CD14-positive monocyte (primary cell): ENCODE data around the gene BOD1. TPM values are rescaled to one million over a fixed set of nuclear protein-coding genes. Genes with fewer than 3 reads are reported as not detected.

Source experiments
- DNase-seq, 3 donors: peaks; one replicate each; pipeline ENCODE4 v3.0.0-alpha.2; 2011 to 2022
- H2AFZ ChIP-seq: 2 replicates; pipeline ENCODE4 v1.6.0; 2012; ENCODE audit warnings: mild to moderate bottlenecking, low read depth, low read length, inconsistent platforms; ENCODE audit not compliant: insufficient read depth, poor library complexity, severe bottlenecking
- H3K27ac ChIP-seq, 2 donors: 1 replicate in 1 of 2; 2 replicates in 1 of 2; pipeline ENCODE4 v1.5.1; 2012 to 2013; ENCODE audit warnings: low read length in 2 of 2, control low read depth in 1 of 2, inconsistent platforms in 1 of 2, low read depth in 1 of 2, mild to moderate bottlenecking in 1 of 2
- H3K27me3 ChIP-seq, 2 donors: one replicate each; pipeline versions ENCODE4 v1.6.0 to v1.6.1; 2011 to 2013; ENCODE audit warnings: low read length in 2 of 2; ENCODE audit not compliant: control insufficient read depth in 2 of 2, insufficient read depth in 2 of 2
- H3K36me3 ChIP-seq, 2 donors: replicated peaks in 1 of 2; 1 replicate in 1 of 2; 2 replicates in 1 of 2; pipeline versions ENCODE4 v1.5.1 to v1.6.1; 2012 to 2013; ENCODE audit warnings: low read length in 2 of 2, control low read depth in 1 of 2, inconsistent platforms in 1 of 2, mild to moderate bottlenecking in 1 of 2; ENCODE audit not compliant: insufficient read depth in 2 of 2, control insufficient read depth in 1 of 2
- H3K4me1 ChIP-seq, 2 donors: 1 replicate in 1 of 2; 2 replicates in 1 of 2; pipeline versions ENCODE4 v1.5.1 to v1.6.1; 2012 to 2013; ENCODE audit warnings: low read length in 2 of 2, control low read depth in 1 of 2, inconsistent platforms in 1 of 2, mild to moderate bottlenecking in 1 of 2, moderate library complexity in 1 of 2; ENCODE audit not compliant: insufficient read depth in 2 of 2, control insufficient read depth in 1 of 2
- H3K4me2 ChIP-seq: replicated peaks from 2 replicates; pipeline ENCODE3; 2012; ENCODE audit warnings: low read length, moderate library complexity, mild to moderate bottlenecking; ENCODE audit not compliant: poor library complexity, severe bottlenecking; ENCODE audit errors: extremely low read depth
- H3K4me3 ChIP-seq, 3 experiments: fragments of 200-600 bp in 1 of 3; sonication (generic) in 1 of 3; replicated peaks in 1 of 3; 1 replicate in 2 of 3; 2 replicates in 1 of 3; pipeline ENCODE4 v1.5.1; 2011 to 2013; ENCODE audit warnings: low read length in 3 of 3, mild to moderate bottlenecking in 3 of 3, control low read depth in 2 of 3, low read depth in 2 of 3, inconsistent platforms in 1 of 3, moderate library complexity in 1 of 3
- H3K79me2 ChIP-seq: 2 replicates; pipeline ENCODE4 v1.6.0; 2012; ENCODE audit warnings: mild to moderate bottlenecking, control low read depth, inconsistent platforms, low read length, moderate library complexity; ENCODE audit not compliant: insufficient read depth
- H3K9ac ChIP-seq: 2 replicates; pipeline ENCODE4 v1.6.0; 2017; ENCODE audit warnings: low read length, mild to moderate bottlenecking; ENCODE audit not compliant: insufficient read depth, poor library complexity, severe bottlenecking
- H3K9me3 ChIP-seq, 2 donors: replicated peaks in 1 of 2; 1 replicate in 1 of 2; 2 replicates in 1 of 2; pipeline versions ENCODE4 v1.5.1 to v1.6.1; 2012 to 2013; ENCODE audit warnings: low read length in 2 of 2, control low read depth in 1 of 2; ENCODE audit not compliant: control insufficient read depth in 1 of 2, insufficient read depth in 1 of 2
- H4K20me1 ChIP-seq: 2 replicates; pipeline ENCODE4 v1.6.0; 2012; ENCODE audit warnings: mild to moderate bottlenecking, low read length, control low read depth, moderate library complexity; ENCODE audit not compliant: insufficient read depth
- H3K27ac Mint-ChIP-seq, 7 donors: one replicate each; pipeline ENCODE4 v1.8.0; 2020; ENCODE audit warnings: mild to moderate bottlenecking in 7 of 7, mixed read lengths in 7 of 7, moderate library complexity in 6 of 7, inconsistent platforms in 2 of 7
- H3K27me3 Mint-ChIP-seq, 3 donors: one replicate each; pipeline ENCODE4 v1.8.0; 2021 to 2022; ENCODE audit warnings: low read depth in 3 of 3, mild to moderate bottlenecking in 3 of 3, mixed read lengths in 3 of 3, moderate library complexity in 3 of 3, inconsistent platforms in 1 of 3
- H3K36me3 Mint-ChIP-seq, 2 donors: one replicate each; pipeline ENCODE4 v1.8.0; 2020; ENCODE audit warnings: mixed read lengths in 2 of 2, inconsistent platforms in 1 of 2, mild to moderate bottlenecking in 1 of 2
- H3K4me1 Mint-ChIP-seq: one replicate; pipeline ENCODE4 v1.8.0; 2020; ENCODE audit warnings: mild to moderate bottlenecking, mixed read lengths
- H3K4me3 Mint-ChIP-seq, 2 donors: one replicate each; pipeline ENCODE4 v1.8.0; 2020; ENCODE audit warnings: mild to moderate bottlenecking in 2 of 2, mixed read lengths in 2 of 2, moderate library complexity in 1 of 2
- H3K9me3 Mint-ChIP-seq, 7 donors: one replicate each; pipeline ENCODE4 v1.8.0; 2020 to 2022; ENCODE audit warnings: mixed read lengths in 7 of 7, mild to moderate bottlenecking in 6 of 7, moderate library complexity in 6 of 7, inconsistent platforms in 2 of 7
- CTCF ChIP-seq: fragments of 200-600 bp; IDR thresholded peaks from one replicate; pipeline ENCODE4 v1.8.0; 2022; ENCODE audit warnings: antibody characterized with exemption, mild to moderate bottlenecking
- WGBS: methylation state at CpG from one replicate; pipeline ENCODE4 v1.1.5; 2013; ENCODE audit warnings: missing lambda C conversion rate; ENCODE audit not compliant: insufficient coverage; 5-methylcytosine and 5-hydroxymethylcytosine counted together
- intact Hi-C, 2 donors: fragments of 100-400 bp; cut with micrococcal nuclease; formaldehyde crosslinking; loops; one replicate each; pipeline versions ENCODE4 v1.15.0 to v1.15.1; 2023
- polyA plus RNA-seq, 3 donors: library from polyadenylated mRNA; depleted of rRNA in 1 of 3; unstranded in 2 of 3; stranded (reverse) in 1 of 3; fragments of 300-500 nt in 2 of 3; fragments of >200 nt in 1 of 3; fragmentation: Illumina TruSeq in 2 of 3; gene quantifications; 1 replicate in 2 of 3; 2 replicates in 1 of 3; pipeline ENCODE4 v1.2.3, GENCODE V29; 2012 to 2021

The BOD1 gene
- polyA plus RNA-seq, 3 donors, result 4.5 to 11.3 (median 5.8) TPM

GRCh38 chr5:173628501-173628900 lies 12.1 kb upstream of the BOD1 start:
- no peak for TF ChIP-seq CTCF
- no peak for DNase-seq
- intact Hi-C loops, result no loop called here
- Mint-ChIP-seq H3K4me1 (peaks cover 12% of the 10 kb centered on the region), H3K9me3 (no peaks in the 10 kb centered on the region), H3K27me3 (peaks cover 0 to 6% (median 2%) of the 10 kb centered on the region in 3 donors), H3K4me3 (no peak overlapping the region), H3K36me3 (no peaks in the 10 kb centered on the region), H3K27ac (peak overlapping the region in 1 of 7 donors; percentile 47)
- no peaks in the 10 kb centered on the region for H3K27me3 ChIP-seq
- no peaks in the 10 kb centered on the region for H3K79me2 ChIP-seq
- H2AFZ ChIP-seq, result no peak overlapping the region
- WGBS, result 93% methylated on average over 6 of the region's 6 CpGs
- no peak overlapping the region for H3K27ac ChIP-seq
- H4K20me1 ChIP-seq, result no peaks in the 10 kb centered on the region
- no peak overlapping the region for H3K4me3 ChIP-seq
- no peaks in the 10 kb centered on the region for H3K9me3 ChIP-seq
- no peaks in the 10 kb centered on the region for H3K36me3 ChIP-seq
- H3K4me1 ChIP-seq, result peaks cover 0 to 2% of the 10 kb centered on the region in 2 donors
- no peak overlapping the region for H3K4me2 ChIP-seq
- H3K9ac ChIP-seq, result no peak overlapping the region

DNA sequence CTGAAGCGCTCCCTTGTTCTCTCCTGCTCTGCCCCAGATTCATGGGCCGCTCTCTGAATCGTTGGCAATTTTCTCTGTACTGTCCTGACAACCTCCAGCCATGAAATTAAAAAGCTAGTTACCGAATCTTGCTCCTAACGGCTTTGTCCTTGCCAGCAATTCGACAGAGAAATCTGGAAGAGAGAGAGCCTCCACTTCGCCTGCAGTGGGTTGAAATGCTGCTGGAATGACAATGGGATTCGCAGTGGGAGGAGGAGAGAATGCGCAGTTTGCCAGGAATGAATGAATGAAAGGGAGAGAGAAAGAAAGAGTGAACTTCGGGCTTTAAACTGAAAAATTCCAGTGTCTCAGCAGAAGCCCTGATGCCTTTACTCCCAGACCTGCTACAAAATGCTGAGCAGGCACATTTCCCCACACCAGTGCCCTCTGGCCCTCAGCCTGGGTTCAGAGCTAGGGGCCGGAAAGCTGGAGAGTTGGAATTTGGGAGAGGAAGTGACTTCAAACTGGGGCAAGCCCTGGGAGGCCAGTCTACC lies 11.5 kb upstream of the BOD1 start:
- no peaks in the 10 kb centered on the region for H3K9me3 ChIP-seq
- H3K79me2 ChIP-seq, result no peaks in the 10 kb centered on the region
- no peak overlapping the region for H3K27ac Mint-ChIP-seq
- no peaks in the 10 kb centered on the region for H4K20me1 ChIP-seq
- H3K4me3 ChIP-seq, result no peak overlapping the region
- no peaks in the 10 kb centered on the region for H3K36me3 ChIP-seq
- no peak overlapping the region for H2AFZ ChIP-seq
- no peak overlapping the region for H3K4me3 Mint-ChIP-seq
- H3K4me1 Mint-ChIP-seq, result peaks cover 9% of the 10 kb centered on the region
- H3K4me1 ChIP-seq, result peaks cover 0 to 2% of the 10 kb centered on the region in 2 donors
- H3K27ac ChIP-seq, result no peak overlapping the region
- no peak for DNase-seq
- intact Hi-C loops, result no loop called here
- no peak for TF ChIP-seq CTCF
- H3K27me3 ChIP-seq, result no peaks in the 10 kb centered on the region
- no peak overlapping the region for H3K9ac ChIP-seq
- H3K36me3 Mint-ChIP-seq, result no peaks in the 10 kb centered on the region
- WGBS, result 86% methylated on average over 6 of the region's 11 CpGs
- no peaks in the 10 kb centered on the region for H3K9me3 Mint-ChIP-seq
- peaks cover 0 to 6% (median 2%) of the 10 kb centered on the region in 3 donors for H3K27me3 Mint-ChIP-seq
- no peak overlapping the region for H3K4me2 ChIP-seq
